ENCODE results near the gene ZBTB3. TPM values are rescaled to one million over a fixed set of nuclear protein-coding genes. Genes with fewer than 3 reads are reported as not detected.

ZBTB3 gene
- total and polyA plus RNA-seq, 9 of the 15 experiments (the other 6 are each of a cell fraction or from before 2014, with no cell fraction given): 1.9 to 10.0 (median 4.9) TPM

GRCh38 chr11:62727165-62727871, 26.6 kb downstream of the ZBTB3 start, which contains the start of gene HNRNPUL2 (continued):
- TF ChIP-seq RBM22 (IDR thresholded peaks at IDR 0.05; ENCODE audit: low read depth, low read length, poor library complexity, severe bottlenecking): no peak
- no peak for TF ChIP-seq TRIM25 (IDR thresholded peaks at IDR 0.05; ENCODE audit: borderline replicate concordance)
- no peak for TF ChIP-seq ZNF764 (CRISPR knock-in tag; IDR thresholded peaks at IDR 0.05; ENCODE audit: low read depth)
- TF ChIP-seq ZC3H11A (IDR thresholded peaks at IDR 0.05; ENCODE audit: low read depth, low read length): no peak
- TF ChIP-seq EHMT2 (IDR thresholded peaks at IDR 0.05): no peak
- TF ChIP-seq ZKSCAN8 (CRISPR knock-in tag; IDR thresholded peaks at IDR 0.05): no peak
- TF ChIP-seq ZBTB26 (CRISPR knock-in tag; IDR thresholded peaks at IDR 0.05): no peak; the same call in 1 of the 2 replicates
- TF ChIP-seq MXD1 (CRISPR knock-in tag; IDR thresholded peaks at IDR 0.05; ENCODE audit: borderline replicate concordance, poor library complexity, severe bottlenecking): no peak
- TF ChIP-seq VEZF1 (CRISPR knock-in tag; IDR thresholded peaks at IDR 0.05): peak; percentile 75
- no peak for TF ChIP-seq CUX1 (CRISPR knock-in tag; IDR thresholded peaks at IDR 0.05)
- no peak for TF ChIP-seq NCOA6 (IDR thresholded peaks at IDR 0.05)
- no peak for TF ChIP-seq ATF1 (CRISPR knock-in tag; IDR thresholded peaks at IDR 0.05)
- peak; percentile 72 for TF ChIP-seq ATF1 (tag; IDR thresholded peaks at IDR 0.05)
- TF ChIP-seq EP300 (IDR thresholded peaks at IDR 0.05; ENCODE audit: low read length): peak; percentile 0; the same call in 1 of the 2 replicates
- peak; percentile 99 for TF ChIP-seq CTBP1 (IDR thresholded peaks at IDR 0.05; ENCODE audit: borderline replicate concordance)
- TF ChIP-seq TEAD2 (tag; IDR thresholded peaks at IDR 0.05): no peak
- TF ChIP-seq SOX6 (IDR thresholded peaks at IDR 0.05): peak; percentile 67; the same call in 1 of the 2 replicates

Data from K562 (cell line).